Stimulated activated CD8-positive, alpha-beta memory T cell treated with anti-CD3 and anti-CD28 coated beads, Interleukin-12 subunit alpha, Interleukin-12 subunit beta, amount 100 ng/mL, for 24 hours (primary cell): ENCODE results near the gene GHR.
"Not testable (repeated sequence)": the region's sequence is repeated elsewhere in the genome, so short reads cannot be mapped to it uniquely, and the experiment has no call there.

Source experiments
- DNase-seq: peaks from one replicate; pipeline ENCODE4 v3.0.0-alpha.2; 2020; ENCODE audit errors: extremely low read depth

Gene GHR

GRCh38 chr5:42718591-42718990 is 295.4 kb downstream of the GHR start:
- no peak for DNase-seq

GRCh38 chr5:42719034-42719433 is 295.8 kb downstream of the GHR start:
- no peak for DNase-seq

GRCh38 chr5:42720251-42720650 is 297.0 kb downstream of the GHR start:
- no peak for DNase-seq

GRCh38 chr5:42721484-42721883 is 298.2 kb downstream of the GHR start:
- DNase-seq: no peak

GRCh38 chr5:42734531-42735058 is 311.4 kb downstream of the GHR start:
- not testable (repeated sequence) for DNase-seq

- DNase-seq: no peak
These were observed 317.7 kb downstream of the GHR start for GRCh38 chr5:42740920-42741319.

- no peak for DNase-seq
These were observed 322.2 kb downstream of the GHR start for GRCh38 chr5:42745426-42745825.

- DNase-seq: no peak
These were observed 322.6 kb downstream of the GHR start for GRCh38 chr5:42745856-42746255.

- DNase-seq: no peak
These were observed 325.8 kb downstream of the GHR start for GRCh38 chr5:42749020-42749419.

- DNase-seq: no peak
These were observed 327.3 kb downstream of the GHR start for GRCh38 chr5:42750507-42750906.

- DNase-seq: no peak
These were observed 327.8 kb downstream of the GHR start for GRCh38 chr5:42751044-42751443.

GRCh38 chr5:42753099-42753498 is 329.9 kb downstream of the GHR start:
- no peak for DNase-seq

GRCh38 chr5:42756606-42757601 is 333.7 kb downstream of the GHR start, which contains the start of gene CCDC152:
CCDC152 (plus strand) TSS chr5:42756818; CDS start chr5:42759122, 2,304 bp downstream.
- DNase-seq: peak; percentile 16

- DNase-seq: no peak
These were observed 336.2 kb downstream of the GHR start for GRCh38 chr5:42759456-42759855.

- no peak for DNase-seq
These were observed 337.2 kb downstream of the GHR start for GRCh38 chr5:42760426-42760825.

- no peak for DNase-seq
These were observed 338.6 kb downstream of the GHR start for GRCh38 chr5:42761791-42762190.

- no peak for DNase-seq
These were observed 344.4 kb downstream of the GHR start for GRCh38 chr5:42767491-42768105.

GRCh38 chr5:42768106-42768504 is 344.9 kb downstream of the GHR start:
- DNase-seq: no peak

GRCh38 chr5:42770003-42770402 is 346.8 kb downstream of the GHR start:
- no peak for DNase-seq
